ENCODE measurements around the gene CNTN4. TPM values are rescaled to one million over a fixed set of nuclear protein-coding genes. Genes with fewer than 3 reads are reported as not detected.

Gene CNTN4
- total RNA-seq, 1 donor from 2014 or later = 0.52 TPM

DNA sequence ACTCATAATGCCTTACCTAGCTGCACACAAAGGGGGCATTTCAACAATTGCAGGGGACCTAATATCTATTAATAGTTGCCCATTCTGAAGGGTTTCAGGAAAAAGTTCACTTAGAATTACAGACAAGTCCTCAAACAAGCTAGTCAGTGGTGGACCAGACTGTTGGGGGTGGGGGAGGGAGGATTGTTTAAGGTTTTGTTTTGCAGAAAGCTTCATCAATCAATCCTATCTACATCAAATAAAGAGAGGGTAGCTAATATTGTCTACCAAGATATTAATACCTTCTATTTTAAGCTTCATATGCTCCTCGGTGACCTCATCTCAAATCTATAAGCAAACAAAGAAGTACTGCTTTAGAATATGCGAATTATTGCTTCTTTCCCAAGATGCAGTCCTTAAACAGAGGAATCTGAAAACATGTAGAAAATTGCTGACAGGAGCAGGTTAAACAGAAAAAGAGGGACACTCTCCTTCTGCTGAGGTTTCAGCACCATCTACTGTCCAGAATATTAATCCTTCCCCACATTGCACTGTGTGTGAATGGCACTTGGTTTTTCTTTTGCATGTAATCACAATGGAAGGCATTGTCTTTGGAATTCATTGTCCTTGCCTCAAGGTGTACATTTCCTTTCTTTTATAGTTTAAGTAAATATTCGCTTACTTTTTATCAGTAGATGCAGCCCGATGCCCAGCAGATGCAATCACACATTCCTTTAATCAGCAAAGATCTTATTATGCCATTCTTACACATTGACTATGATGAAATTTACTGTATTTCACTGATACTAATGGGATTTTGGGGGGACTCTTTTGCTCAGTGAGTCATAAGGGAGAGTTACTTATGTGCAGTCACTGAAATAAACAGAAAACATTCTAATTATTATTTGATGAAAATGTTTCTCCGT, 916.8 kb downstream of the CNTN4 start:
- DNase-seq (ENCODE audit: low spot score) = no peak
- Mint-ChIP-seq H3K27me3 (ENCODE audit: low read depth) (peaks cover 19% of the 10 kb centered on the region), H3K4me3 (ENCODE audit: unreplicated experiment) (no peak overlapping the region), H3K9me3 (ENCODE audit: low read depth) (no peaks in the 10 kb centered on the region), H3K27ac (ENCODE audit: unreplicated experiment) (no peak overlapping the region), H3K36me3 (ENCODE audit: low read depth) (no peaks in the 10 kb centered on the region), H3K4me1 (ENCODE audit: low read depth) (no peaks in the 10 kb centered on the region)
- TF ChIP-seq, protein P1, sequence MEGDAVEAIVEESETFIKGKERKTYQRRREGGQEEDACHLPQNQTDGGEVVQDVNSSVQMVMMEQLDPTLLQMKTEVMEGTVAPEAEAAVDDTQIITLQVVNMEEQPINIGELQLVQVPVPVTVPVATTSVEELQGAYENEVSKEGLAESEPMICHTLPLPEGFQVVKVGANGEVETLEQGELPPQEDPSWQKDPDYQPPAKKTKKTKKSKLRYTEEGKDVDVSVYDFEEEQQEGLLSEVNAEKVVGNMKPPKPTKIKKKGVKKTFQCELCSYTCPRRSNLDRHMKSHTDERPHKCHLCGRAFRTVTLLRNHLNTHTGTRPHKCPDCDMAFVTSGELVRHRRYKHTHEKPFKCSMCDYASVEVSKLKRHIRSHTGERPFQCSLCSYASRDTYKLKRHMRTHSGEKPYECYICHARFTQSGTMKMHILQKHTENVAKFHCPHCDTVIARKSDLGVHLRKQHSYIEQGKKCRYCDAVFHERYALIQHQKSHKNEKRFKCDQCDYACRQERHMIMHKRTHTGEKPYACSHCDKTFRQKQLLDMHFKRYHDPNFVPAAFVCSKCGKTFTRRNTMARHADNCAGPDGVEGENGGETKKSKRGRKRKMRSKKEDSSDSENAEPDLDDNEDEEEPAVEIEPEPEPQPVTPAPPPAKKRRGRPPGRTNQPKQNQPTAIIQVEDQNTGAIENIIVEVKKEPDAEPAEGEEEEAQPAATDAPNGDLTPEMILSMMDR (IDR thresholded peaks at IDR 0.05) = peak; percentile 78

DNA sequence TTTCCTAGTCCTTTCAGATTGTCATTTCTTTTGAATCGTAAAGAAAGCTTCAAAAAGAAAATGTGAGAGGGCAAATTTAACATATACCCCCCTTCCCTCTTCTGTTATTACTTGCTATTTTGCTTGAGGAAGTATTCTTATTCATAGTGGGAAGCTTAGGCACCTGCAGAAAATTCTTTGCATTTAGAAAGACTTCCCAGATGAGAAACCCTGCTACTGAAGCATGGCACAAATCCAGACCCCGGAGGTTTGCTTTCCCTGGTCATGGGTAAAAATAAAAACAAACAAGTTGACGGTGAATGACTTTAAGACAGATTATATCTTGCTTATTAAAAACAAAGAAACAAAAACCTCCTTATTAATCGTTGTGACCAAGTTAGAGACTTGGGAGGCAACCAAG, 917.6 kb downstream of the CNTN4 start:
- no peaks in the 10 kb centered on the region for H3K4me1 Mint-ChIP-seq (ENCODE audit: low read depth)

DNA sequence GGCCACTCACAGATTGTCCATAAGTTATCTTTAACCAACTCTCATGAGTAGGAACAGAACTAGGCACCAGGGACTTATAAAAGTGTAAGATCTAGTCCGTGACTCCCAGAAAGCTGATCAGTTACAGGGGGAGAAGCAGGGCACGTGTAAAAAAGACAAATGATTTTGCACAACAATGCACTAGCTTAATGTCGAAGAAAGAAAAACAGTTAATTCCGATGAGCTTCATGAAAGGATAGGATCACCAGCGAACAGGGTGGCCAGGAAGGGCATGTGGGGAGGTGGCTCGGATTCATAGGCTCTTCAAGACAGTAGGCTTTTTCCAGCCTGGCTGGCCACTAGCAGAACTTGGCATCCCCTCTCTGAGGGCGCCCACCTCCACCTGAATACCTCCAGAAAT, 921.5 kb downstream of the CNTN4 start:
- no peaks in the 10 kb centered on the region for H3K36me3 Mint-ChIP-seq (ENCODE audit: low read depth)
- TF ChIP-seq, protein P1 (IDR thresholded peaks at IDR 0.05) = no peak
- H3K4me3 Mint-ChIP-seq (ENCODE audit: unreplicated experiment) = no peak overlapping the region
- DNase-seq (ENCODE audit: low spot score) = no peak
- H3K9me3 Mint-ChIP-seq (ENCODE audit: low read depth) = no peaks in the 10 kb centered on the region
- peaks cover 25% of the 10 kb centered on the region for H3K27me3 Mint-ChIP-seq (ENCODE audit: low read depth)
- H3K27ac Mint-ChIP-seq (ENCODE audit: unreplicated experiment) = no peak overlapping the region
- H3K4me1 Mint-ChIP-seq (ENCODE audit: low read depth) = peaks cover 5% of the 10 kb centered on the region

More for the DNA sequence above, 917.6 kb downstream of the CNTN4 start:
- Mint-ChIP-seq H3K9me3 (ENCODE audit: low read depth) (no peaks in the 10 kb centered on the region), H3K36me3 (ENCODE audit: low read depth) (no peaks in the 10 kb centered on the region), H3K27me3 (ENCODE audit: low read depth) (peaks cover 21% of the 10 kb centered on the region), H3K27ac (ENCODE audit: unreplicated experiment) (no peak overlapping the region), H3K4me3 (ENCODE audit: unreplicated experiment) (no peak overlapping the region)
- DNase-seq (ENCODE audit: low spot score) = no peak
- TF ChIP-seq, protein P1 (IDR thresholded peaks at IDR 0.05) = no peak

DNA sequence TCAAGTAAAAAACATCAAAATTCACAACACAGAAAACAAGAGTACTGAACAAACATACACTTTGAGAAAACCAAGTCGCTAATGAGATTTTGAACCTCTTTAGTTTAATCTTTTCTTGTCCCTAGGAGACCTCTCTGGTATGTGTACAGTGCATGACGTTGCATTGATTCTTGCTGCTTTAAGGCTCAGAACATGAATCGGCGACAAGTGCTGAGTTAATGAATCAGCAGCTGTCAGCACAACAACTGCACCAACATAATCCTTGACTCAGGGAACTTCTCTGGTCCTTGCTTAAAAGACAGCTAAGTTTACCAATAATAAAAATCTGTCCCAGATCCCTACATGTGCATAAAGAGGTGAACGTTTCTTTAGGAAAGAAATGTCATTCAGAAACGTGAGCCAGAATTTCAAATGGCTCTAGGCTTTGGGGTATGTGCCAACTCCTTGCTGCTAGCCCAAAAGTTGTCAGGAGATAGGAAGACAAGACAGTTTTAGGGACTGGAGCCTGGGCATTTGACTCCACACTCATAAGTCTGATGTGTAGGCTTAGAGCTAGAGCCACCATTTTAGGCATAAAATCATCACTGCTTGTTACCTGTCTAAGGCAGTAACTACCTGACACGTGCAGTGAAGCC, 924.6 kb downstream of the CNTN4 start:
- TF ChIP-seq, protein P1 (IDR thresholded peaks at IDR 0.05) = no peak
- H3K27ac Mint-ChIP-seq (ENCODE audit: unreplicated experiment) = no peak overlapping the region
- H3K9me3 Mint-ChIP-seq (ENCODE audit: low read depth) = no peaks in the 10 kb centered on the region

DNA sequence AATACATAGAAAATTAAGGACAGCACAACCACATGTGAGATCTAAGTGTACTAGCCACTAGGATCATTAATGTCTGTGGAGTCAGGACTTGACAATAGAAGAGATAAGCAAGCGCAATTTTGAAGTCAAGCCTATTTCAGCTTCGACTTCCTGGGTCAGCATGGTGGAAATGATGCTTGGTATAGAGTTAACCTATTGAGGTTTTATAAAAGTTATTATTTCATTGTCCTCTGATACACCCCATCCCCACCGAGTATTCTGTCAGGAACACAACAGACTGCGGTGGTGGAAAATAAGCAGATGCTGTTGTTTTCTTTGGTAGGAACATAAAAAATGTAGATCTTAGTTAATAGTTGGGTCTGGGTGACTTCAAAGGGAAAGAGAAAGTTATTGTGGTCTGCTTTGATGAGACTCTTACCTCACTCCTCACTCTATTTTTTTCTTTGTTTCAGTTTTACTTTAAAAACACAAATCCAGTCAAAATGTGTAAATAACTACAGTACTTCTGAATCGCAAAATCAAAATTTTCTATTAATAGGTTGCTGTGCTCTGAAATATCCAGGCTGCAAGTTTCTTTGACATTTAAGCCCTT, 929.4 kb downstream of the CNTN4 start:
- DNase-seq (ENCODE audit: low spot score) = no peak
- Mint-ChIP-seq H3K9me3 (ENCODE audit: low read depth) (no peaks in the 10 kb centered on the region), H3K4me1 (ENCODE audit: low read depth) (peaks cover 5% of the 10 kb centered on the region), H3K27ac (ENCODE audit: unreplicated experiment) (no peak overlapping the region), H3K4me3 (ENCODE audit: unreplicated experiment) (no peak overlapping the region), H3K27me3 (ENCODE audit: low read depth) (peaks cover 7% of the 10 kb centered on the region), H3K36me3 (ENCODE audit: low read depth) (no peaks in the 10 kb centered on the region)
- TF ChIP-seq, protein P1 (IDR thresholded peaks at IDR 0.05) = no peak

More for the DNA sequence above, 924.6 kb downstream of the CNTN4 start:
- Mint-ChIP-seq H3K36me3 (ENCODE audit: low read depth) (no peaks in the 10 kb centered on the region), H3K27me3 (ENCODE audit: low read depth) (peaks cover 17% of the 10 kb centered on the region), H3K4me1 (ENCODE audit: low read depth) (peaks cover 5% of the 10 kb centered on the region), H3K4me3 (ENCODE audit: unreplicated experiment) (no peak overlapping the region)
- DNase-seq (ENCODE audit: low spot score) = no peak

All from chondrocyte (in vitro differentiated cells).